ENCODE results near the gene PCA3. TPM values are rescaled to one million over a fixed set of nuclear protein-coding genes. Genes with fewer than 3 reads are reported as not detected.

PCA3 gene
- total RNA-seq, 1 experiment from 2014 or later = not detected

DNA sequence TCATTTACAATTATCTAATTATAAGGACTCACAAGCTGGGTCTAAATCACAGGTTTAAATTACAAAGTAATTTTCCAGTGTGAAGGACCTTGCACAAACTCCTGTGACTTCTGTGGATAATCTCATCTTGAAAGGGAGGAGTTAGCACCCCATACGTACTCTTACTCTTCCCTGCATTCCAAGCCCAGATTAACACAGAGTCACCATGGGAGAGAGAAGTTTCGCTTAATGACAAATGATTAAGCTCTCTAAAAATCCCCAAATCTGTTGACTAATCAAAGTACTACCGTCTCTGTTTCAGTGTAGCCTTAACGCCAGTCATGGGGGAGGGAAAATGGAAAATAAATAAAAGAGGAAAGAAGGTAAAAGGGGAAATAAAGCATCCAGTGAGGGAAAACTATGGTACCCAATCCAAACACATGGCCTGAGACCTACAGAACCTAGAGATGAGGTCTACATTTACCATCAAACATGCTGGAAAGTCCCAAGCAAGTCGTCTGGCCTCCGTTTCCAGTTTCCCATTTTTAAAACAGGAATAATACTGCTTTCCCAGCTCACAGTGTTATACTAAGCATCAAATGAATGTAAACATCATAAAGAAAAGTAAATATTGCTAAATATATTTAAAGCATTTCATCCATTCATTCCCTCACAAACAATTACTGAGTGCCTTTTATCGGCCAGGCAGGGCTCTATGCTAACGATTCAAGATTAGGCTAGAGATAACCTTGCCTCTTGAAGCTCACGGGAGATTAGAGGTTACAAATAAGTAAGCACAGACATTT is 63.2 kb downstream of the PCA3 start:
- no peak for DNase-seq (ENCODE audit: low read depth)

DNA sequence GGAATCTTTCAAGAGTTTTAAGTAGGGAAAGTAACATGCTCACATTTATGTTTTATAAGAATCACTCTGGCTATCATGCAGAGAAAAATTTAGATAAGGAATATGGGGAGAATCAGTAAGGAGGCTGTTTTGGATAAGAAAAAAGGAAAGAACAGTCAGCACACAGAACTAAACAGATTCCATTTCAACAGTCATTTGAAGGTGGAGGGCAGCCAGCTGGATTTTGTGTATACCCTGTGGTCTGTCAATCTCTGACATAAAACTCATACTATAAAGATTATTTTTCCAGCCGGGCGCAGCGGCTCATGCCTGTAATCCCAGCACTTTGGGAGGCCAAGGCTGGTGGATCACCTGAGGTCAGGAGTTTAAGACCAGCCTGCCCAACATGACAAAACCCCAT is 64.2 kb downstream of the PCA3 start:
- DNase-seq (ENCODE audit: low read depth) = no peak

DNA sequence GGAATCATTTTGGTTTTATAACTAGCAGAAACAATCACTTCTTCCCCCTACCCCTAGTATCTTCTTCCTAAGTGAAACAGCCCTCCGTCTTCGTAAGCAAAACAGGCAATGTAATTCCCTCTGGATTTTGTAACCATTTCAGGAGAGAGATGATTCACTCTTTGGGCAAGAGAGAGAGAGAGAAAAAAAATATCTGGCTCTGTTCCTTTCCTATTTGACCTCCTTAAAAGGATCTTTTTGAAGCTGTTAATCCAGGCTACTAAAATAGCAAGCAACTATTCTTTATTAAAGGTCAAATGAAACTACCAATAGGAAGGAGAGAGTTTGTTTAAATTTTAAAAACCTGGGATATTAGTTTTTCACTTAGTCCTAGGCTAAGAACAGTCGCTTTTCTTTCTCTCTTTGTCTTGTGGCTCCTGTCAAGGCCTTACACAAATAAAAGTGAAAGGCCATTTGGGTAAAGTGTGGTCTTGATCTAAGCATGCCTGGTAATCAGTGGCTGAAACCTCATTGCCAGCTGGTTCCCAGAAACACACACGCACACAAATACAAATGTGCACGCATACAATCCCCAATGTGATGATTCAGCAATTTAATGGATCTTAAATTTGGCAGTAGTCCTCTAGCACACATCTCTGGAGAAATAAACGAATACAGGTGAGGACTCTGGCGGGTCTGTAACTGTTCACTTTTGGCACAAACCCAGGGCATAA is 71.5 kb downstream of the PCA3 start:
- peak; percentile 81 for DNase-seq (ENCODE audit: low read depth)

Other genes with a start within 250 kb of the PCA3 start
- 0.10 and 0.12 TPM in 2 replicates for gene PRUNE2, start 141.7 kb downstream of the PCA3 start, total RNA-seq (2014; rRNA removed; shearing (Covaris generic))

All from RPMI7951 (cell line).